ENCODE measurements around the gene MMD2.
"Not testable (repeated sequence)": the region's sequence is repeated elsewhere in the genome, so short reads cannot be mapped to it uniquely, and the experiment has no call there.

MMD2 gene, protein sequence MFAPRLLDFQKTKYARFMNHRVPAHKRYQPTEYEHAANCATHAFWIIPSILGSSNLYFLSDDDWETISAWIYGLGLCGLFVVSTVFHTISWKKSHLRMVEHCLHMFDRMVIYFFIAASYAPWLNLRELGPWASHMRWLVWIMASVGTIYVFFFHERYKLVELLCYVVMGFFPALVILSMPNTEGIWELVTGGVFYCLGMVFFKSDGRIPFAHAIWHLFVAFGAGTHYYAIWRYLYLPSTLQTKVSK

GRCh38 chr7:4958477-4959301, at the start of gene MMD2:
Gene MMD2 (minus strand): TSS chr7:4959187. CDS start chr7:4959017, 170 bp downstream.
- DNase-seq, result peak; percentile 48

GRCh38 chr7:5005066-5005465, 46.1 kb upstream of the MMD2 start:
- DNase-seq, result no peak

GRCh38 chr7:5001911-5002310, 42.9 kb upstream of the MMD2 start:
- DNase-seq, result no peak

GRCh38 chr7:5001003-5001402, 42.0 kb upstream of the MMD2 start:
- DNase-seq, result no peak

DNA sequence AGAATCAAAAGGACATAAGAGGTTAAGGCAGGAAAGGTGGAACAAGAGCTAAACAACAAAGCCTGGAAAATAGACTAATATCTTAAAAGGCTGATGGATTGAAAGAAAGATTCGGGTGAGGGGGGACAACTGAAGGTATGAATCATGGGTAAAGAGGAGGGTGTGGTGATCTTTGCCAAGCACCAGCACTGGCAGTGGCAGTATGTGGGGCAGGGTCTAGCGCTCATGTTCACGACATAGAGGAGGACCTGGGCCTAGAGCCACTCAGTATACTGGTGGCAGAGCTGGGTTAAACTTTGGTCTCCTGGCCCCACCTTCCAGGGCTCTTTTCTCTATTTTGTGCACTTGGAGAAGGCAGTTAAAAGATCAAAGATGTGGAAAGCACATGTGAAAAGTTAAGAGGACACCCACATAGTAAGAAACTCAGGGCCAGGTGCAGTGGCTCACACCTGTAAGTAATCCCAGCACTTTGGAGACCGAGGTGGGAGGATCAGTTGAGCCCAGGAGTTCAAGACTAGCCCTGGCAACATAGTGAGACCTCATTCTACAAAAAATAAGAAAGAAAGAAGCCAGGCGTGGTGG, 40.5 kb upstream of the MMD2 start:
- no peak for DNase-seq

DNA sequence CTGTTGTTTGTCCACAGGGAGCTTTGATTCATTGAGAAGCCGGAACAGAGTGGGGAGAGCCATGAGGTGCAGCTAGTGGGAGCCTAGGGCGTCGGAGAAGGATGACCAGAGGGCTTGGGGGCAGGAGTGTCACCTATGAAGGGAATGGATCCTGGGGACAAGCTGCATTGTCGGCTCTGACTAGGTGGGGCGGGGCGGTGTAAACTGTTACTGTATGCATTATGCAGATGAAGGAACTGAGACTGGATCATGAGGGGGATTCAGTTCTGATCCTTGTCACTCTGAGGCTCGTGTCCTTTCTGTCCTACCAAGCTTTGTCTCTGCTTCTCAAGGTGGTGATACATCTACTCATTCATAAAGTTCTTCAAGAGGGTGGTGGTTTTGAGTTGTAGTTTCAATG, 39.9 kb upstream of the MMD2 start:
- no peak for DNase-seq

GRCh38 chr7:4998244-4998643, 39.3 kb upstream of the MMD2 start:
- no peak for DNase-seq

DNA sequence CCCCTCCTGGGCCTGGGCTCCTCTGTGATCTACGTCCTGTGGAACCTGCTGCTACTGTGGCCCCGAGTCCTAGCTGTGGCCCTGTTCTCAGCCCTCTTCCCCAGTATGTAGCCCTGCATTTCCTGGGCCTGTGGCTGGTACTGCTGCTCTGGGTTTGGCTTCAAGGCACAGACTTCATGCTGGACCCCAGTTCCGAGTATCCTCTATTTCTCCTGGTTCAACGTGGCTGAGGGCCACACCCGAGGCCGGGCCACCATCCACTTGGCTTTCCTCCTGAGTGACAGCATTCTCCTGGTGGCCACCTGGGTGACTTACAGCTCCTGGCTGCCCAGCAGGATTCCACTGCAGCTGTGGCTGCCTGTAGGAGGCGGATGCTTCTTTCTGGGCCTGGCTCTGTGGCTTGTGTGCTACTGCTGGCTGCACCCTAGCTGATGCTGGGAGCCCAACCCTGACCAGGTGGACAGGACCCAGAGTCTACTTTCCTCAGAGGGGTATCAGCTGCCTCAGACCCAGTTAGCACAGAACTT, 37.8 kb upstream of the MMD2 start:
- DNase-seq, result no peak

GRCh38 chr7:4995429-4995969, 36.5 kb upstream of the MMD2 start:
- no peak for DNase-seq

DNA sequence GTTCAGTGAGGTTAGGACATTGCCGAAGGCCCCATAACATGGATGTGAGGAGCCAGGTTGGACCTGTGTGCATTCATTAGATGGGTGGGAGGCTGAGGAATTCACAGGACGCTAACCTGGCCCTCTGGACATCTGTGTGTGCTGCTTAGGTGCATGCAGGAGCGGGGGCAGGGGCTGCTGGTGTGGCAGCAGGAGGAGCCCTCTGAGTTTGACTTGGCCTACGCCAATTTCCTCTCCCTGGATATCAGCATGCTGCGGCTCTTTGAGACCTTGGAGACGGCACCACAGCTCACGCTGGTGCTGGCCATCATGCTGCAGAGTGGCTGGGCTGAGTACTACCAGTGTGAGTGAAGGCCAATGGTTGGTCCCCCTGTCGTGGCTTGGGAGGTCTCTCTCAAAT, 34.5 kb upstream of the MMD2 start:
- DNase-seq, result no peak

- not testable (repeated sequence) for DNase-seq
These were observed 23.8 kb upstream of the MMD2 start for GRCh38 chr7:4982741-4983140.

DNA sequence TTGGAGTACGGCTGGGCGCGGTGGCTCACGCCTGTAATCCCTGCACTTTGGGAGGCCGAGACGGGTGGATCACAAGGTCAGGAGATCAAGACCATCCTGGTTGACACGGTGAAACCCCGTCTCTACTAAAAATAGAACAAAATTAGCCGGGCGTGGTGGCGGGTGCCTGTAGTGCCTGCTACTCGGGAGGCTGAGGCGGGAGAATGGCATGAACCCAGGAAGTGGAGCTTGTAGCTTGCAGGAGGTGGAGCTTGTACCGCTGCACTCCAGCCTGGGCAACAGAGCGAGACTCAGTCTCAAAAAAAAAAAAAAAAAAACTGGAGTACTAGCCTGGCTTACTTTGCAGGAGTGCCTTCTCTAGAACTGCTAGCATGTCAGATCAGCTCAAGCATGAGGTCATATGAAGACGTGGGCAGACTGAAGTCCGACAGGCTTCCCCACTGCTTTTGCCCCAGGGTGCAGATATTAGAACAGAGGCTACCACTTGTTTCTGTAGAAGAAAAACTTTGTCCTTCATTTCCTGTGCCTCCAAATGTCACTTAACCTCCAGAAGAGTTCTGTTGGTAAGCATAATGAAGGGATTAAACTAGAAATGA, 22.4 kb upstream of the MMD2 start:
- DNase-seq, result not testable (repeated sequence)

- not testable (repeated sequence) for DNase-seq
These were observed 16.6 kb upstream of the MMD2 start for GRCh38 chr7:4975626-4976025.

GRCh38 chr7:4973728-4974198, 14.8 kb upstream of the MMD2 start:
- peak; percentile 98 for DNase-seq

DNA sequence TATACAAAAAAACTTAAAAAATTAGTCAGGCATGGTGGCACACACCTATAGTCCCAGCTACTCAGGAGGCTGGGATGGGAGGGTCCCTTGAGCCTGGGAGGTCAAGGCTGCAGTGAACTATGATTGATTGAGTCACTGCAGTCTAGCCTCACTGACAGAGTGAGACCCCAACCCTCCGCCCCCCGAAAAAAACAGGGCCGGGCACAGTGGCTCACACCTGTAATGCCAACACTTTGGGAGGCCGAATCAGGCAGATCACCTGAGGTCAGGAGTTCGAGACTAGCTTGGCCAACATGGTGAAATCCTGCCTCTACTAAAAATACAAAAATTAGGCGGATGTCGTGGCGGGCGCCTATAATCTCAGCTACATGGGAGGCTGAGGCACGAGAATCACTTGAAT, 13.5 kb upstream of the MMD2 start:
- not testable (repeated sequence) for DNase-seq

- no peak for DNase-seq
These were observed 6.5 kb upstream of the MMD2 start for GRCh38 chr7:4965295-4966022.

DNA sequence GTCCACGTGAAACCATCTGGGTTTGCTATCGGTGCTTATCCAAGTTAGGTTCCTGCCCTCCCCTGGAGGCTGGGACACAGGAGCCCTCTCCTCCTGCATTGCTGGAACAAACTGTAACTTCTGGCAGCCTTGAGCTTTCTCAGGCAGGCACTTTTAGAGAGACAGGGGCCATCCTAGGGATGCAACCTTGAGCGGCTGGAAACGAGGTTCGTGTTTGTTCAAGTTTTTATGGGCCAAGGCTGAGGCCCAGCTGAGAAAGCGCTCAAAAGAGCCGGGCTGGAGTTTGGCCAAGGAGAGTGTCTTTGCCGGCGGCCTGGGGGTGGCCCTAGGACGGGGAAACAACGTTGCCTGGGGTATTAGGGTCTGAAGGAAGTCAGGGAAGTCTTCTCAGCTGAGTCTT, 5.5 kb upstream of the MMD2 start:
- no peak for DNase-seq

DNA sequence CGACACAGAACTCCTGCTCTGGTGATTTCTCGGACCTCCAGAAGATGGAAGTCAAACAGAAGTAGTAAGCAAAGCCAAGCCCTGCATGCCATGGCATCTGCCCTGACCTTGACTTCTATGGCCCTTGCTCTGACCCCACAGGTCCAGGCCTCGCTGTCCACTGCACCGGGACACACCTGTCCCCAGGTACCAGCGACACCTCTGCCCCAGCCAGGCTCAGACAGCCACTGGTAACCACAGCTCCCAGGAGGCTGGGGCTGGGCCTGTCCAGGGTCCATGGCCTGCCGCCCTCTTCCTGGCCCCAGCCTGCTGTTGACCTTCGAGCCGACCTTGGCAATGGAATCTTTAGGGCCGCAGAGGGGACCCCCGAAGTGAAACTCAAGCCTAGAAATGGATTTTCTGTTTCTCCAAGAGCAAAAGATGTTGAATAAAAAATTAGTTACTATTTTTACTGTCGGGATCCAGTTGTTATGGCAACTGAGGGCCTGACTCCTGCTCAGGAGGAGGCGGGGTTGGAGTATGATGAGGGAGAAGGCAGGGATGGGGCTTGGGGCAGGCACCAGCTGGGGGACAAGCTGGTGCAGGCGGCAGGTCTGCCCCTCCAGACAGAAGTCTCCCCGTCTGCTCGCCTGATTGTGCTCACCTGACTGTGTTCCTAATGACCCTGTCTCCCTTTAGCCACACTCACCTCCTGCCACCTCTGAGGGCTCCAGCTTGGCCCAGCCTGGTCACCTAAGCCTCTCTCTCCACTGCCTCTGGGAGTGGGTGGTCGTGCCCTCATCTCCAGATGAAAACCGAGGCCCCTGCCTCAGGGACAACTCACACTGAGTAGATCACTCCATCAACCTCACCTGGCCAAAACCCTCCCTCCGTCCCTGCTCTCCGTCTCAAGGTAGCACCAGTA, 4.1 kb upstream of the MMD2 start:
- peak; percentile 19 for DNase-seq

DNA sequence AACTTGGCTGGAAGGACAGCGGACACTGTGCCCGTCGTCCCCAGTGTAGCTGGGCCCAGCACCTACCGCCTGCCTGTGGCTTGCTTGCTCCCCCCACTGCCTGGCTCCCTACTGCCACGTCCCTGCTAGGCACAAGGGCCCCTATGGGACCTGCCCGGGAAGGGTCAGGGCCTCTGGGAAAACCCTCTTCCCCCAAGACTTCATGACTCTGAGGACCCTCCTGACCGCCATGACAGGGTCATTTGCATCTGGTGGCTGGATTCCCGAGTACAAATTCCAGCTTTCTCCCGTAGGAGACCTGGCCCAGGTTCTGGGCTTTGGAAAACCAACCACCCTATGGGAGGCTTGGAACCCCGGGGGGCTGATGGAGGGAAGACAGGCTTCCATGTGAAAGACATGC, 1.4 kb upstream of the MMD2 start:
- DNase-seq, result peak; percentile 18

GRCh38 chr7:4959893-4960292, 906 bp upstream of the MMD2 start:
- DNase-seq, result no peak

- no peak for DNase-seq
These were observed 319 bp upstream of the MMD2 start for GRCh38 chr7:4959306-4959705.
